GM19035 (cell line): Measurements from ENCODE around the gene ZNF343.

ENCODE experiments used
- ATAC-seq: cut with Tn5 transposase; IDR thresholded peaks from one replicate; pipeline ENCODE4 v1.9.1; 2021; ENCODE audit not compliant: unreplicated experiment

ZNF343 gene

GRCh38 chr20:2446845-2447244 lies 61.9 kb downstream of the ZNF343 start:
- ATAC-seq: no peak
